Testis (tissue), 2 donors: ENCODE measurements around the gene WDR17.

ENCODE experiments used
- CTCF ChIP-seq, 3 experiments: fragments of 450-650 bp in 2 of 3; fragments of 200-600 bp in 1 of 3; sonication (generic) in 1 of 3; IDR thresholded peaks; one replicate each; pipeline ENCODE4 v1.5.1; 2016 to 2019; ENCODE audit warnings: antibody characterized with exemption in 3 of 3, mild to moderate bottlenecking in 2 of 3, moderate library complexity in 1 of 3
- POLR2A ChIP-seq: fragments of 450-650 bp; IDR thresholded peaks from one replicate; pipeline ENCODE4 v1.6.1; 2017; ENCODE audit warnings: antibody characterized with exemption, mild to moderate bottlenecking, moderate library complexity

- TF ChIP-seq CTCF (IDR thresholded peaks at IDR 0.05) (no peak), POLR2A (no peak)
These were observed 123.0 kb downstream of the WDR17 start for GRCh38 chr4:176188654-176189053.
